ENCODE results near the gene ARHGEF7. TPM values are rescaled to one million over a fixed set of nuclear protein-coding genes. Genes with fewer than 3 reads are reported as not detected.

The ARHGEF7 gene
- total RNA-seq, 1 donor from 2014 or later: 63.2 TPM

DNA sequence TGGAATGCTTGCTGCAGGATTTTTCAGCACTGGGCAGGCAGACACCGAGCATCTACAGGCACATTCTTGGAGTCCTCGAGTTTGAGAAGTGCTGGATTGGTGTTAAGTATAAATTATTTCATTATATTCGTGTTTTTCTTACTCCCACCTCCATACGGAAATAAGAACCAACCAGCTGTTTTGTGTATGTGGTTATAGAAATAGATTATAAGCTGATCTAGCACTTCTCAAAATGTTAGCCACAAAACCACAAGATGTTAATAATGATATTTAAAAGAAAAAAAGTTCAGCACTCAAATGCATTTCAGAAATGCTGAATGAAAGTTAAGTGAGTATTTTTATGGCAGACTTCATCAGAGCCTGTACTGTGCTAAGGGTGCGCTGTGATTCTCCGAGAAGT, 181.3 kb downstream of the ARHGEF7 start:
- Histone ChIP-seq H3K27ac (no peak overlapping the region), H3K4me3 (no peak overlapping the region), H3K9me3 (no peaks in the 10 kb centered on the region), H3K4me1 (no peaks in the 10 kb centered on the region), H3K27me3 (no peaks in the 10 kb centered on the region), H3K36me3 (peaks cover 46% of the 10 kb centered on the region)
- intact Hi-C loops (cut with DNase I): no loop called here
- ATAC-seq: no peak
- no peak for DNase-seq
- TF ChIP-seq, protein P1, sequence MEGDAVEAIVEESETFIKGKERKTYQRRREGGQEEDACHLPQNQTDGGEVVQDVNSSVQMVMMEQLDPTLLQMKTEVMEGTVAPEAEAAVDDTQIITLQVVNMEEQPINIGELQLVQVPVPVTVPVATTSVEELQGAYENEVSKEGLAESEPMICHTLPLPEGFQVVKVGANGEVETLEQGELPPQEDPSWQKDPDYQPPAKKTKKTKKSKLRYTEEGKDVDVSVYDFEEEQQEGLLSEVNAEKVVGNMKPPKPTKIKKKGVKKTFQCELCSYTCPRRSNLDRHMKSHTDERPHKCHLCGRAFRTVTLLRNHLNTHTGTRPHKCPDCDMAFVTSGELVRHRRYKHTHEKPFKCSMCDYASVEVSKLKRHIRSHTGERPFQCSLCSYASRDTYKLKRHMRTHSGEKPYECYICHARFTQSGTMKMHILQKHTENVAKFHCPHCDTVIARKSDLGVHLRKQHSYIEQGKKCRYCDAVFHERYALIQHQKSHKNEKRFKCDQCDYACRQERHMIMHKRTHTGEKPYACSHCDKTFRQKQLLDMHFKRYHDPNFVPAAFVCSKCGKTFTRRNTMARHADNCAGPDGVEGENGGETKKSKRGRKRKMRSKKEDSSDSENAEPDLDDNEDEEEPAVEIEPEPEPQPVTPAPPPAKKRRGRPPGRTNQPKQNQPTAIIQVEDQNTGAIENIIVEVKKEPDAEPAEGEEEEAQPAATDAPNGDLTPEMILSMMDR (IDR thresholded peaks at IDR 0.05): no peak

GRCh38 chr13:111298214-111298975, 183.3 kb downstream of the ARHGEF7 start:
- ATAC-seq: peak; percentile 33
- Histone ChIP-seq H3K9me3 (no peaks in the 10 kb centered on the region), H3K27me3 (no peaks in the 10 kb centered on the region), H3K4me3 (no peak overlapping the region), H3K36me3 (peaks cover 46% of the 10 kb centered on the region), H3K27ac (no peak overlapping the region), H3K4me1 (no peaks in the 10 kb centered on the region)
- TF ChIP-seq, protein P1 (IDR thresholded peaks at IDR 0.05): no peak
- intact Hi-C loops (cut with DNase I): no loop called here
- no peak for DNase-seq

GRCh38 chr13:111302045-111302726, 187.1 kb downstream of the ARHGEF7 start:
- H3K4me1 ChIP-seq: no peaks in the 10 kb centered on the region
- no peaks in the 10 kb centered on the region for H3K9me3 ChIP-seq
- intact Hi-C loops (cut with DNase I): no loop called here
- DNase-seq: no peak
- H3K27me3 ChIP-seq: no peaks in the 10 kb centered on the region
- no peak overlapping the region for H3K27ac ChIP-seq
- H3K4me3 ChIP-seq: no peak overlapping the region
- peaks cover 67% of the 10 kb centered on the region for H3K36me3 ChIP-seq
- ATAC-seq: no peak
- TF ChIP-seq, protein P1 (IDR thresholded peaks at IDR 0.05): no peak

DNA sequence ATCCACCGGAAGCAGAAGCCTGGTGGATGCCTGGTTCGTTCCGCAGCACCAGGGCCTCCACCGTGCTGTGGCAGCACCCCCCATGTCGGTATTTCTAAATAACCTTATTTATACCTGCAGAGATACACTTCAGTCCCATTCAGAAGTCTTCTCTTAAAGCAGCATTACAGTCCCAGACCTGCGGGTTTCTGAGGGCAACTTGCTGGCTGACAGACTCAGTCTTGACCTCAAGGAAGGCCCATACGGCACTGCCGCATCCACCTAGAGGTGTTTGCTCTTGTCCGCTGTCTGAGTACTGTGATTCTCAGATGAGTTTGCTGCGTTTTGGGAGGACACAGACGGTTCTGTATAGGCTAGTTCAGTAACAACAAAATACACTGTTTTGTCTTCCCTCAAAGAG, 188.4 kb downstream of the ARHGEF7 start:
- no peaks in the 10 kb centered on the region for H3K27me3 ChIP-seq
- ATAC-seq (no peak), DNase-seq (no peak)
- H3K27ac ChIP-seq: no peak overlapping the region
- TF ChIP-seq, protein P1 (IDR thresholded peaks at IDR 0.05): no peak
- no peak overlapping the region for H3K4me3 ChIP-seq
- intact Hi-C loops (cut with DNase I): no loop called here
- H3K36me3 ChIP-seq: peaks cover 67% of the 10 kb centered on the region
- no peaks in the 10 kb centered on the region for H3K4me1 ChIP-seq
- H3K9me3 ChIP-seq: no peaks in the 10 kb centered on the region

DNA sequence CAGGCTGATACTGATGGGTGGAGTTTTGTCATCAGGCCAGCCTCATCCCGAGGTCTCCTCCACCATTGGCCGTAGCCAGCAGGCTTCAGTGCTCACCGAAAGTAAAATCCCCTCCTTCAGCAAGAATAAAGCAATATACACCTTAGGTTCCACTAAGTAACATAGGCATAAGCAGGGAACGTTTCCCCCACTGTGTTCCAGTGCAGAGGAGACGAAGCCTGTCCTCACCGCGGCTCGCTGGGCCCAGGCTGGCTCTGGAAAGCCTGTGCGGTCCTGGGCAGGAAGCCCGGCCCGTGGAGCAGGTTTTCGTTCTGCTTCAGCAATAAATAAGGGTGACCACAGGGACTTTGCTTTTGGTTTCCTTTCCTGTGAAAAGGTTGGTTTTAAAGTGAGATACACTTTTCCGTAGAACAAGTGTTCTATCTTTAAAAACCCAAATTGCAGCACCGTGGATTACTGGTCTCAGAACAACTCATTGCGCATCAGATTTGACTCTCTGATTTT, 189.0 kb downstream of the ARHGEF7 start:
- no peak for ATAC-seq
- Histone ChIP-seq H3K36me3 (peaks cover 67% of the 10 kb centered on the region), H3K4me3 (no peak overlapping the region), H3K4me1 (no peaks in the 10 kb centered on the region), H3K27ac (no peak overlapping the region), H3K9me3 (no peaks in the 10 kb centered on the region), H3K27me3 (no peaks in the 10 kb centered on the region)
- no peak for DNase-seq
- intact Hi-C loops (cut with DNase I): no loop called here
- TF ChIP-seq, protein P1 (IDR thresholded peaks at IDR 0.05): no peak
